Mesenchymal stem cell (in vitro differentiated cells and primary cell): Measurements from ENCODE around the gene HAUS8.

Source experiments
- DNase-seq: peaks from one replicate; pipeline ENCODE4 v3.0.0-alpha.2; 2013
- H2AFZ ChIP-seq: one replicate; pipeline ENCODE4 v1.6.1; 2013; ENCODE audit warnings: low read depth, mild to moderate bottlenecking, control low read depth, inconsistent platforms, low read length, moderate library complexity
- H2AK5ac ChIP-seq: 2 replicates; pipeline ENCODE4 v1.6.1; 2013; ENCODE audit warnings: low read length, moderate library complexity, mild to moderate bottlenecking, inconsistent platforms; ENCODE audit not compliant: severe bottlenecking
- H2BK120ac ChIP-seq: one replicate; pipeline ENCODE4 v1.6.1; 2013; ENCODE audit warnings: low read depth, mild to moderate bottlenecking, inconsistent platforms, low read length, moderate library complexity
- H2BK12ac ChIP-seq, 2 experiments: one replicate each; pipeline ENCODE4 v1.6.1; 2013; ENCODE audit warnings: inconsistent platforms in 2 of 2, low read length in 2 of 2, mild to moderate bottlenecking in 2 of 2, moderate library complexity in 2 of 2, control low read depth in 1 of 2
- H2BK15ac ChIP-seq: one replicate; pipeline ENCODE4 v1.6.1; 2013; ENCODE audit warnings: mild to moderate bottlenecking, low read depth, inconsistent platforms; ENCODE audit not compliant: poor library complexity, severe bottlenecking
- H2BK5ac ChIP-seq: 2 replicates; pipeline ENCODE4 v1.6.1; 2013; ENCODE audit warnings: low read depth, mild to moderate bottlenecking, low read length, control low read depth, inconsistent platforms; ENCODE audit not compliant: poor library complexity, severe bottlenecking
- H3K14ac ChIP-seq, 2 experiments: one replicate each; pipeline ENCODE4 v1.6.1; 2013; ENCODE audit warnings: inconsistent platforms in 2 of 2, low read length in 2 of 2, control low read depth in 1 of 2, mild to moderate bottlenecking in 1 of 2, moderate library complexity in 1 of 2
- H3K18ac ChIP-seq, 2 experiments: one replicate each; pipeline ENCODE4 v1.6.1; 2013; ENCODE audit warnings: inconsistent platforms in 2 of 2, low read length in 2 of 2, control low read depth in 1 of 2, low read depth in 1 of 2, mild to moderate bottlenecking in 1 of 2
- H3K23ac ChIP-seq, 2 experiments: one replicate each; pipeline ENCODE4 v1.6.1; 2013; ENCODE audit warnings: inconsistent platforms in 2 of 2, low read length in 2 of 2, mild to moderate bottlenecking in 2 of 2, moderate library complexity in 2 of 2, control low read depth in 1 of 2
- H3K27ac ChIP-seq: 2 replicates; pipeline ENCODE4 v1.5.1; 2013; ENCODE audit warnings: mild to moderate bottlenecking, moderate library complexity, low read length, control low read depth, inconsistent platforms; ENCODE audit not compliant: poor library complexity, severe bottlenecking
- H3K27me3 ChIP-seq, 2 experiments: 2 replicates each; pipeline versions ENCODE4 v1.6.1 to v1.7.0; 2013; ENCODE audit warnings: low read length in 2 of 2, mild to moderate bottlenecking in 2 of 2, moderate library complexity in 2 of 2, control low read depth in 1 of 2, inconsistent platforms in 1 of 2; ENCODE audit not compliant: control insufficient read depth in 1 of 2, insufficient read depth in 1 of 2
- H3K36me3 ChIP-seq, 2 experiments: 2 replicates each; pipeline versions ENCODE4 v1.6.1 to v1.7.0; 2013; ENCODE audit warnings: low read length in 2 of 2, control low read depth in 1 of 2, inconsistent platforms in 1 of 2, low read depth in 1 of 2, mild to moderate bottlenecking in 1 of 2; ENCODE audit not compliant: insufficient read depth in 2 of 2, control insufficient read depth in 1 of 2
- H3K4ac ChIP-seq, 2 experiments: one replicate each; pipeline ENCODE4 v1.6.1; 2013; ENCODE audit warnings: inconsistent platforms in 2 of 2, low read length in 2 of 2, mild to moderate bottlenecking in 2 of 2, moderate library complexity in 2 of 2, control low read depth in 1 of 2, low read depth in 1 of 2
- H3K4me1 ChIP-seq: 2 replicates; pipeline ENCODE4 v1.6.1; 2013; ENCODE audit warnings: low read depth, low read length, control low read depth; ENCODE audit not compliant: control insufficient read depth, insufficient read depth
- H3K4me2 ChIP-seq: 2 replicates; pipeline ENCODE4 v1.6.1; 2013; ENCODE audit warnings: low read length, mild to moderate bottlenecking, inconsistent platforms; ENCODE audit not compliant: poor library complexity, severe bottlenecking
- H3K4me3 ChIP-seq, 2 experiments: 2 replicates each; pipeline versions ENCODE4 v1.5.1 to v1.7.0; 2013; ENCODE audit warnings: low read length in 2 of 2, mild to moderate bottlenecking in 2 of 2, control low read depth in 1 of 2, low read depth in 1 of 2; ENCODE audit not compliant: insufficient read depth in 1 of 2
- H3K79me1 ChIP-seq: replicated peaks from 2 replicates; pipeline ENCODE4 v1.6.1; 2013; ENCODE audit warnings: mild to moderate bottlenecking, control low read depth, low read length, inconsistent platforms; ENCODE audit not compliant: poor library complexity, severe bottlenecking
- H3K9ac ChIP-seq: 2 replicates; pipeline ENCODE4 v1.7.0; 2013; ENCODE audit warnings: mild to moderate bottlenecking, low read length, moderate library complexity
- H3K9me3 ChIP-seq: 2 replicates; pipeline ENCODE4 v1.7.0; 2013; ENCODE audit warnings: mild to moderate bottlenecking, low read length; ENCODE audit not compliant: control insufficient read depth
- H4K8ac ChIP-seq: one replicate; pipeline ENCODE4 v1.6.1; 2013; ENCODE audit warnings: inconsistent platforms, mild to moderate bottlenecking, low read length, moderate library complexity
- H4K91ac ChIP-seq: one replicate; pipeline ENCODE4 v1.6.1; 2013; ENCODE audit warnings: mild to moderate bottlenecking, low read length, inconsistent platforms
- WGBS: methylation state at CpG from one replicate; pipeline ENCODE4 v1.1.7; 2013; ENCODE audit warnings: mixed read lengths; 5-methylcytosine and 5-hydroxymethylcytosine counted together

The HAUS8 gene

DNA sequence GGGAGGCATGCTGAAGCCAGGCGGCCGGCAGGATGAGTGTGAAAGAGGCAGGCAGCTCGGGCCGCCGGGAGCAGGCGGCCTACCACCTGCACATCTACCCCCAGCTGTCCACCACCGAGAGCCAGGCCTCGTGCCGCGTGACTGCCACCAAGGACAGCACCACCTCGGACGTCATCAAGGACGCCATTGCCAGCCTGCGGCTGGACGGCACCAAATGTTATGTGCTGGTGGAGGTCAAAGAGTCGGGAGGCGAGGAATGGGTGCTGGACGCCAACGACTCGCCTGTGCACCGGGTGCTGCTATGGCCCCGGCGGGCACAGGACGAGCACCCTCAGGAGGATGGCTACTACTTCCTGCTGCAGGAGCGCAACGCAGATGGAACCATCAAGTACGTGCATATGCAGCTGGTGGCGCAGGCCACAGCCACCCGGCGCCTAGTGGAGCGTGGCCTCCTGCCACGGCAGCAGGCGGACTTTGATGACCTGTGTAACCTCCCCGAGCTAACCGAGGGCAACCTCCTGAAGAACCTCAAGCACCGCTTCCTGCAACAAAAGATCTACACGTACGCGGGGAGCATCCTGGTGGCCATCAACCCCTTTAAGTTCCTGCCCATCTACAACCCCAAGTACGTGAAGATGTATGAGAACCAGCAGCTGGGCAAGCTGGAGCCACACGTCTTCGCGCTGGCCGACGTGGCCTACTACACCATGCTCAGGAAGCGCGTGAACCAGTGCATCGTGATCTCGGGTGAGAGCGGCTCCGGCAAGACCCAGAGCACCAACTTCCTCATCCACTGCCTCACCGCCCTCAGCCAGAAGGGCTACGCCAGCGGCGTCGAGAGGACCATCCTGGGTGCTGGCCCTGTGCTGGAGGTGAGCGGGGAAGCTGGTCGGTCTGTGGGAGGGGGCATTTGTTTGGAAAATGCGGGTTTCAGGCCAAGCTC lies 26.7 kb upstream of the HAUS8 start:
- no peak overlapping the region for H3K4me3 ChIP-seq
- no peak overlapping the region for H2AK5ac ChIP-seq
- H2BK120ac ChIP-seq = no peak overlapping the region
- H3K14ac ChIP-seq = no peak overlapping the region
- no peak overlapping the region for H4K8ac ChIP-seq
- H3K9me3 ChIP-seq = no peaks in the 10 kb centered on the region
- no peak overlapping the region for H3K18ac ChIP-seq
- peaks cover 40 to 54% of the 10 kb centered on the region in 2 experiments for H3K36me3 ChIP-seq
- H4K91ac ChIP-seq = no peak overlapping the region
- H3K4ac ChIP-seq = no peak overlapping the region
- no peak overlapping the region for H2AFZ ChIP-seq
- H2BK15ac ChIP-seq = no peak overlapping the region
- no peak for DNase-seq
- H3K4me2 ChIP-seq = no peak overlapping the region
- H3K23ac ChIP-seq = no peak overlapping the region
- 98% methylated on average over 49 of the region's 59 CpGs for WGBS
- H3K9ac ChIP-seq = no peak overlapping the region
- H2BK12ac ChIP-seq = no peak overlapping the region
- H3K4me1 ChIP-seq = peaks cover 25% of the 10 kb centered on the region
- H3K79me1 ChIP-seq = peaks cover 32% of the 10 kb centered on the region
- no peaks in the 10 kb centered on the region for H3K27me3 ChIP-seq
- H2BK5ac ChIP-seq = no peak overlapping the region
- no peak overlapping the region for H3K27ac ChIP-seq

DNA sequence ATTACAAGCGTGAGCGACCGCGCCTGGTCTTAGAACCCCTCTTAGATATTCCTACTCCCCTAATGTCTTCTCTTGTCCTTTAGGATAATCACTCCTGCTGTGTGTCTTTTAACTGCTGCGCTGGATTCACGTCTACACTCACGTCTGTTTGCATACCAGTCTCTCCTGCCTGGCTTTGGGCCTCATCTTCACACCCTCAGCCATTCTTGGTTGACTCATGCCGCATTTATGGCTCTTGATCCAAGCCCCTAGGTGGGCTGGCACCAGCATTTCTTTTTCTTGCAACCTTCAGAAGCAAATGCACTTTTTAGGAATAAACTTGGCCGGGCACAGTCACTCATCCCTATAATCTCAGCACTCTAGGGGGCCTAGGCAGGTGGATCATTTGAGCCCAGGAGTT lies 23.1 kb upstream of the HAUS8 start:
- Histone ChIP-seq H2BK15ac (peak overlapping the region; percentile 48), H2AFZ (no peak overlapping the region), H3K36me3 (peaks cover 30 to 31% of the 10 kb centered on the region in 2 experiments), H3K27ac (peak overlapping the region; percentile 33), H3K4me1 (peaks cover 22% of the 10 kb centered on the region), H3K79me1 (peaks cover 19% of the 10 kb centered on the region), H3K18ac (peak overlapping the region; percentile 50 to 81), H3K9ac (no peak overlapping the region), H4K8ac (no peak overlapping the region), H2AK5ac (peak overlapping the region; percentile 62), H2BK120ac (no peak overlapping the region), H2BK5ac (no peak overlapping the region), H3K23ac (no peak overlapping the region), H3K4me3 (no peak overlapping the region), H3K4ac (peak overlapping the region; percentile 47 to 49), H2BK12ac (peak overlapping the region; percentile 54 to 63), H3K14ac (no peak overlapping the region), H3K9me3 (no peaks in the 10 kb centered on the region), H3K27me3 (no peaks in the 10 kb centered on the region), H3K4me2 (no peak overlapping the region), H4K91ac (no peak overlapping the region)
- peak; percentile 47 for DNase-seq
- WGBS = 77% methylated on average over 9 of the region's 9 CpGs

DNA sequence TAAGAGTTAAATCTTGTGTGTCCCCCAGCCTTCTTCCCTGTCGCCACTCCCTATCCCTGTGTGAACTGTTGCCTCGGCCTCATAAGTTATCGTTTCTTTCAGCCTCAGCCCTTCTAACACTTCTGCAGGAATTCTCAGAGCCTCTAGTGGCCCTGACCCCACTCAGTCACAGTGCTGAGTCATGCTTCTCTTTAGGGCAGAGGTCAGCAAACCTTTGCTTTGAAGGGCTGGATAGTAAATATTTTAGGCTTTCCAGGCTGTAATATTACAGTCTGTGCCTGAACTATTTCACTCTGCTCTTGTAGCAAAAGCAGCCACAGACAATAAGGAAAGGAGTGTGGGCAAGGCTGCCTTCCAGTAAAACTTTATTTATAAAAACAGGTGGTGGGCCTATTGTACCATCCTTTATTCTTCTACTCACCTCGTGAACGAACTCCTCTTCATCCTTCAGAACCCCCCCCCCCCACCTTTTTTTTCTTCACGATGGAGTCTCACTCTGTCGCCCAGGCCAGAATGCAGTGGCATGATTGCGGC lies 22.4 kb upstream of the HAUS8 start:
- no peak overlapping the region for H2BK12ac ChIP-seq
- peaks cover 26% of the 10 kb centered on the region in 2 experiments for H3K36me3 ChIP-seq
- no peaks in the 10 kb centered on the region for H3K27me3 ChIP-seq
- H3K18ac ChIP-seq = no peak overlapping the region
- no peak overlapping the region for H4K91ac ChIP-seq
- no peak overlapping the region for H3K4me2 ChIP-seq
- H2BK15ac ChIP-seq = no peak overlapping the region
- peaks cover 13% of the 10 kb centered on the region for H3K79me1 ChIP-seq
- 32% methylated on average over 8 of the region's 8 CpGs for WGBS
- H2BK5ac ChIP-seq = no peak overlapping the region
- H3K9me3 ChIP-seq = no peaks in the 10 kb centered on the region
- H3K9ac ChIP-seq = peak overlapping the region; percentile 73
- H3K23ac ChIP-seq = no peak overlapping the region
- no peak overlapping the region for H2AFZ ChIP-seq
- H3K4me1 ChIP-seq = peaks cover 22% of the 10 kb centered on the region
- H3K4me3 ChIP-seq = peak overlapping the region in 1 of 2 experiments; percentile 50
- no peak overlapping the region for H2AK5ac ChIP-seq
- peak; percentile 80 for DNase-seq
- H2BK120ac ChIP-seq = no peak overlapping the region
- H4K8ac ChIP-seq = no peak overlapping the region
- H3K27ac ChIP-seq = peak overlapping the region; percentile 61
- no peak overlapping the region for H3K4ac ChIP-seq
- no peak overlapping the region for H3K14ac ChIP-seq
